NCI-H146 (cell line): Measurements from ENCODE around the gene KCTD5.
"Not testable (repeated sequence)": the region's sequence is repeated elsewhere in the genome, so short reads cannot be mapped to it uniquely, and the experiment has no call there.

Experiments used
- DNase-seq: peaks from one replicate; lab custom pipeline; 2025; lab: John Stamatoyannopoulos, UW

KCTD5 gene

DNA sequence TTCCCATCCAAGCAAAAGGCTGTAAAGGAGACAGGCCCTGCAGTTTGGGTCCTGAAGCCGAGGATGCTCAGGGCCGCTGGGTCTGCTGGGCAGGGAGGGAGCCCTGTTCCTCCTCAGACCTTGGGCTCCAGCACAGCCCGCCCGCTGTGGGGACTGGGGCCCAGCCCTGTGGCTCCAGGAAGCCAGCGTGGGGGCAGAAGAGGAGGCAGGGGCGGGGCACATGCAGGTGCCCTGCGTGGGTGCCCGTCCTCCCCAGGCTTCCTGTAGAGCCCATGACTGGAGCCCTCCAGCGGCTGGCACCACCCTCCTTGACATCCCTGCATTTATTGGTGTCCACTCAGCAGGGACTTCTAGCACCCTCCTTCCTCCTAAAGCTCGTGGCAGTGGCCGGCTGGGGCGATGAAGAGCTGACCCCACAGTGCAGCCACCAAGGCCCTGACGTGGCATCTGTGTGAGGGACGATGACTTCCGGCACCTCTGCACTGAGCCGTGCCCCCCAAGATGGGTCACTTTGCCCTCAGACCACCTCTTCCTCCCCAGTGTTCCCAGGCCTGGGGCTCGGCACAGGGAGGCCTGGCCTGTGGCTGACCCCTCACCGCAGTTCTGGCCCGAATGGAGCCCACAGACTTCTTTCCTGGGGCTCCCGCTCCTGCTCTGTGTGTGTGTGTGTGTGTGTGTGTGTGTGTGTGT is 27.8 kb downstream of the KCTD5 start:
- DNase-seq, result no peak

DNA sequence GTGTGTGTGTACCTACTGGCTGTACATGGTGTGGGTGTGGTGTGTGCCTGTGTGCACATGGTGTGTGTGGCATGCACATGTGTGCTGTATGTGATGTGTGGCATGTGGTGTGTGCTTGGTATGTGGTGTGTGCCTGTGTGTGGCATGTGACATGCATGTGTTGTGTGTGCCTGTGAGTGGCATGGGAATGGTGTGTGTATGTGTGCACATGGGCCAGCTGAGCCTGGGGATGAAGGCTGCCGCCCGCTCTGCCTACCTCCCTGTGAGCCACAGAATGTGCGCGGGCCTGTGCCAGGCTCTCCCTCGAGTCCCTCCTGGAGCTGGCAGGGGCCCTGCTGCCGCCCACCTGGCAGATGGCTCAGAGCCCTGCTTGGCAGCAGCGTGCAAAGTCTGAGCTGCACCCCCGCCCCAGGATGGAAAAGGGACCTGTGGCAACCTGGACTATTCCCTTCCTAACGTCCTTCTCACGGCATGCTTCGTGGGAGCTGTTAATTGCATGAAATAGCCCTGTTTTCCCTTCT is 28.4 kb downstream of the KCTD5 start:
- DNase-seq, result no peak

DNA sequence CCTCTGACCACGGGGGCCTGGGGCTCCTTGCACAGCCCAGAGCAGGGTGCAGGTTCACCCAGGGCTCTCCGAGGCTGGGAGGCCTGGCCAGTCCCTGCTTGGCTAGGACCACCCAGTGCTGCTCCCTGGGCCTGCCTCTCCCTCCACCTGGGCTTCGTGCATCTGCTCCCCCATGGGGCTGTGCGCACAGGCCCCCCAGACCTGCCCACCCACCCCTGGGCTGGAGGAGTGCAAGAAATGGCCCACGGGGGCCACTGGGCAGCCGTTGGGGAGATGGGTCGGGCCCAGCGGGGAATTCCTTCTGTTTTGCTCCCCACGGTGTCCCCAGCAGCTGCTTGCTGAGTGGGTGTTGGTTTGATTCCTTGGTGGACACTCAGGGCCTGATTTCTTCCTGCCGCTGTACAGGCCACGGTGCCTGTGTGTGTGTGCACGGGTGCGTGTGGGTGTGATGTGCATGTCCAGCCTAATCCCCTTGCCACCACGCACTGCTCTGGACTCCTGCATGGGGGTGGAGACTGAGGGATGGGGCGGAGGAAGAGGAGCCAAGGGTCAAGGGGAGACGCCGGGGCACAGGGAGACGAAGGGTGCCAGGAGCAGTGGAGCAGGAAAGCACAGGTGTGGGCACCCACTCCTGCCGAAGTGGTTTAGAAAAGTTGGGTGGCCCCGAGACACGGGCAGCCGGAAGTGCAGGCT is 29.2 kb downstream of the KCTD5 start:
- no peak for DNase-seq

DNA sequence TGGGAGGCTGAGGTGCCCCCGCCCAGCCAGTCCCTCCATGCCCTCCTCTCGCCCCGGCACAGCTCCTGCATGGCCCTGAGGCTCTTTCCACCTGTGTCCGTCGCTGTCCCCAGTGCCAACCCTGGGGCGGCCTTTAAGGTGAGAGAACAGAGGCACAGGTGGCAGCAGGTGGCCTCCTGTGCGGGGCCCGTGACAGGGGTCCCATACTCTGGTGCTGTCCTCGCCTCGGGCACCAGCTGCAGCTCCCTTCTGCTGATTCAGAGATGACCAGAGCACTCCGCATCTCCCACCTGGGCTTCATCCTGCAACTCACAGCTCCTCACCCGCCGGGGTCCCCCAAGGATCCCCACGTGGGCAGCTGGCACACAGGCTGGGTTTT is 29.7 kb downstream of the KCTD5 start:
- no peak for DNase-seq

GRCh38 chr16:2712546-2712945 is 30.2 kb downstream of the KCTD5 start:
- DNase-seq, result no peak

DNA sequence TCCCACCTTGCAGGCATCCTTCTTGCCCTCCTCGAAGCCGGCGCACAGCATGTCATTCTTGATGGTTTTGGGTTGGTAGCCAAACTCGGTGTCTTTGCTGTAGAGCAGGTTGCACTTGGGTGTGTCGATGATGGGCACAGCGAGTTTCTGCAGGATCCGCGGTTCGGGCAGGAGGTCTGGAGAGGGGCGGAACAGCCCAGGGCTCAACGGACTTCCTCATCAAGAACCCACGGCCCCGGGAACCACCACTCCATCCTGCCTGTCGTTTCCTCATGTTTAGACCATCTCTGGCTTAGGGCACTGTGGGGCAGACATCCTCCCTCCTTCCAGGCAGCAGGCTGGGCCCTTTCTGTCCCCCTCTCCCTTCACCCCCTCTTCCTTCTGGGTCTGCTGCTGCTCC is 31.2 kb downstream of the KCTD5 start:
- DNase-seq, result no peak

DNA sequence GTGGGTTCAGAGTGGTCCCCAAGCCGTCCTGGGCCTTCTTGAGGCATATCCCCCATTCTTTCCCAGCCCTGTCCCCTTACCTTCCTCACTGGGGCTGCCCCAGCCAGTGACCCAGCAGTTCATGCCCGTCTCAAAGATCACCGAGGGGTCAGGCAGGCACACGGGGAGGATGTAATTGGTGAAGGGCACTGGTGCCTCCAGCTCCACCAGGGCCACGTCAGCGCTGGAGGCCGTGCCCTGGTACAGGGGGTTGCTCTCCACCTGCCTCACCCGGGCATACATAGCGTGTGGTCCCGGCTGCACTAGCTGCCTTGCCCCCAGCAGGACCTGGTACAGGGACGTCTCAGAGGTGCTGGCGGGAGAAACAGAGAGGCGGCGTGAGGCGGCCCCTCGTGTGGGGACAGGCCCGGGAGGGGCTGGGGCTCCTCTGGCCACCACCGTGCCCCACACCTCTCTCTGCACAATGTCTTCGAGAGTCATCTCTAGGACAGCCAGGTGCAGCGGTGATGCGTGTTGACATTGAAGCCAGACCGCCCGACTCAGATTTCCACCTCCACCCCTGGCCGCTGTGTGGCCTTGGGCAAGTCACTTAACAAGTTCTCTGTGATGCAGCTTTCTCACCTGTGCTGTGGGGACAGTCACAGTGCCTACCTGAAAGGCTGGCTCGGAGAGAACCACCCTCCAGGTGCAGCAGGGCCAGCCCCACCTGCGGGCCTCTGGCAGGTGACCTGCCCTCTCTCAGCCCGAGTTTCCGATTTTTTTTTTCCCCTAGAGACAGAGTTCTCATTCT is 31.9 kb downstream of the KCTD5 start:
- peak; percentile 74 for DNase-seq

GRCh38 chr16:2715064-2715463 is 32.7 kb downstream of the KCTD5 start:
- peak; percentile 31 for DNase-seq

DNA sequence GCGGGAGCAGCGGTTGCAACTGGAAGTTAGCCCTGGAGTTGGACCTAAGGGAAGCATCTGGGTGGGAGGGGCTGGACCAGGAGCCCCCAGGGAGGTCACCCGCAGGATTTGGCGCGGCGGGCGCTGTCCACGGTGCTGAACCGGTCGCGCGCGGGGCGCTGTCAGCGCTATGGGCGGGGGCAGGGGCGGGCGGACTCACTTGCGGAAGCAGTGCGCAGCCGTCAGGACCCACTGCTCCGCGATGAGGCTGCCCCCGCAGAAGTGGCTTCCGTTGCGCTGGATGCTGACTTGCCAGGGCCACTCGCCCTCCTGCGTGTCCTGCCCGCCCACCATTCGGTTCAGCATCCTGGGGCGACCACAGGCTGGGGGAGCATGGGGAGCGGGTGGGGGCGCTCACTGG is 33.2 kb downstream of the KCTD5 start:
- DNase-seq, result peak; percentile 61

DNA sequence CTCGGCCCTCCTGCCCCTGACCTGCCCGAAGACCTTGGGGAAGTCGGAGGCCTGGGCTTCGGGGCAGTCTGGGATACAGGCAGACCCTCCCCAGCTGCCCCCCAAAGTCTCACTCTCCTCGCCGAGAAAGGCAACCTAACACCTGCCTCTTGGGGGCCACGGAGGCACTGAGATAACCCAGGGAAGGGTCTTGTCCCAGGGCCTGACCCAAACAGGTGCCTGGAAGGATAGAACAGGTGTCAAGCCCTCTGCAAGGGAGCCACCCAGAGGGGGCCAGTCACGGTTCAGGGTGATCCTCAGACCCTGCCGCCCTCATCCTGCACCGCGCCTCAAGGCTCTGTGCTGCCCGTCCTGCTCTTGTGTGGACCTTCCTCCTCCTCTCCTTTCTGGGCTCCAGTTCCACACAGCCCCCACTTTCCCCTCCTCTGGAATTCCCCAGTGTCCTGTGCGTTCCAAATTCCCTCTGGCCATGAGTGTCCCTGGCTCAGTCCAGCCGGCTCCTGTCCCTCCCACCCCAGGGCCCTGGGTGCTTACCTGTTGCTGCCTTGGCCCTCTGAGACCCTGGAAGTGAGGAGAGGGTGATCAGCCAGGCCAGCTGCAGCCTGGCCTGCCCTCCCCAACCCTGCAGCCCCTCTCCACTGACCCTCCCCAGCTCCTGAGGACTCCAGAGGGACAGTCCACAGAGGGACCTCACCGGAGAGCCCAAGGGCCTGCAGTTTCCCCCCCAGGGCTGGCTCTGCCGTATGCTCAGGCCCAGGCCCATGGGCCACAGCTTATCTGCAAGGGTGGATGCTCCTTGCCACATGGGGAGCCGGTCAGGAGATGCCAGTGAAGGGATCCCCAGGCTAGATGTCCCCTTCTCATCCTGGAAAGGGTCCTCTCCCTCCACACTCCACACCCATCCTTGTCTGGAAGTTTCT is 33.9 kb downstream of the KCTD5 start:
- DNase-seq, result no peak

DNA sequence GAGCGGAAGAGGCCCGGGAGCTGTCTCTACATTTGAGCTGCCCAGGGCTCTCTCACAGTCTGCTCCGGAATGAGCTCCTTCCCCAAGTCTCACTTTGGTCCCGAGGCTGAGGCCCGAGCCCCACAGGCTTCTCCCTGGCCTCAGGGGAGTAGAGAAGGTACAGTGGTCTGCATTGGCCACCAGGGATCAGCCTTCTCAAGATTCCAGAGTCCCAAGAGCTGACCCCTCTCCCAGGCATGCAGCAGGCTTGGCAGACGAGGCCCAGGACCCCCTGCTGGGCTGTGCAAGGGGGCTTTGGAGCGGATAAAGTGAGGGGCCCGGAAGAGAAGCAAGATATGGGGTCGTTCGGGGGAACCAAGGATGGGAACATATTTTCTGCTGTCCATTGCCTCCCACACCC is 34.6 kb downstream of the KCTD5 start:
- no peak for DNase-seq

DNA sequence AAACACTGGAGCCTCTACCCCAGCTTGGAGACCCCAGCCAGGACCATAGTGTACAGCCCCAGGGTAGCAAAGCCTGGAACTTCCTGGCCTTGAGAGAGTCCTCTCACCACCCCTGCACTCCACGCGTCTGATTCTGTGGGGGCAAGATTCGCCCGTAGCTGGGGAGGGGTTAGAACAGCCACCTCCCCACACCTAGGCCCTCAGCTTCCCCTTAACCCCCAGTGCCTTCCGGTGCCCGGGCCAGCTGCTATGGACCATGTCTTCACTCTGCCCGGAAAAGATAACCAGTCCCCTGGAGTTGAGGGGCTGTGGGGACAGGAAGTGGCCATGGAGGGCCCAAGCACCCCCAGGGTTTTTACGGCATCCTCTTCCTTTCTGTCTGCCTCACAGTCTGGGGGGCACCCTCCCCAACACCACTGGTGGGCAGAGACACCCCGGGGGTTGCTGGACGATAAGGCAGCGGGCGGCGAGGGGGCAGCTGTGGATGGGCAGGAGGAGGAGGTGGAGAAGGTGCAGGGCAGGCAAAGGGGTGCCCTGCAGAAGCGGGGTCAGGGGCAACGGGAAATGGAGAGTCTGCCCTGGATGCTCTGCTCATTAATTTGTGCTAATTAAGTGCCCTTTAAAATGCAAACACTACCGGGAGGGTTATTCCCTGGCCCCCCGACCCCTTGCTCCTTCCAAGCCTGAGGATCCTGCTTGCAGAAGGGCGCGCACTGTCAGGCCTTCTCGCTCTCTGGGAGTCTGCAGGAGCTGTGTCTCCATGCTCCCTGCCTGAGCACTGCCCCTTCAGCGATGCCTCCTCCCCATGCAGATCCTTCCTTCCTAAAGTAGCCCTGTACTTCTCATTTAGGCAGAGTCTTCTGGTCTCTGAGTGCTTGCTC is 35.3 kb downstream of the KCTD5 start:
- no peak for DNase-seq

DNA sequence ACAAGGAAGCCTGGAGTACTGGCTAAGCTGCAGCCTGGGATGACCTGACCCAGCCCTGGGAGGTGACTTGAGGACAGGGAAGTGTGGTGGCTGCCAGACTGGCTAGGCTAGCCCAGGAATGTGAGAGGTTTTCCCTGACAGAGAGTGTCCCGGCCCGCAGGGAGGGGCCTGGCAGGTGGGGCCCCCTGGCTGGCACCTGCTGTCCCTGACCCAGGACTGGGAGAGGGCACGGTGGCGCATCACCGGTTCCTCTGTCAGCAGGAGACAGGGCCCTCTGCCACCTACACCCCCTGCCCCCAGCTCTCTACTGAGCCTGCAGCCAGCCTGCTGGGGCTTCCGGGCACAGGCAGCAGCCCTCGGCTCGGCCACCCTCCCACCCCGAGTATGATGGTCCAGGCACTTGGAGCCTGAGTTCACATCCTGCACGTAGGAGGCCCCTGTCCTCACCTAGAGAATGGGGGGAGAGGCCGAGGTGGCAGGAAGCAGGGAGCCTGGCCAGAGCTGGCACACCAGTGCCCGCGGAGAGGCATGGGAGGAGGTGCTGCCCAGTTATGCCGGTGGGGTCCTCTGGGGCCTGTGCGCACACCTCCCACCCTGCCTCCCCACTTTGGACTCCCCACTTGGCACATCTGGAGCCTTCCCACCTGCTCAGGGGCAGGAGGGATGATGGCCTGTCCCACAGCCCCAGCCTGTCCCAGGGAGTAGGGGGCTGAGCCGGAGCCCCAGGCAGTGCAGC is 37.2 kb downstream of the KCTD5 start:
- DNase-seq, result no peak

- no peak for DNase-seq
Observed at GRCh38 chr16:2720064-2720457, 37.7 kb downstream of the KCTD5 start, which contains the start of gene PRSS27. Gene PRSS27 (minus strand): TSS chr16:2720224. CDS start chr16:2720160, 64 bp downstream.

DNA sequence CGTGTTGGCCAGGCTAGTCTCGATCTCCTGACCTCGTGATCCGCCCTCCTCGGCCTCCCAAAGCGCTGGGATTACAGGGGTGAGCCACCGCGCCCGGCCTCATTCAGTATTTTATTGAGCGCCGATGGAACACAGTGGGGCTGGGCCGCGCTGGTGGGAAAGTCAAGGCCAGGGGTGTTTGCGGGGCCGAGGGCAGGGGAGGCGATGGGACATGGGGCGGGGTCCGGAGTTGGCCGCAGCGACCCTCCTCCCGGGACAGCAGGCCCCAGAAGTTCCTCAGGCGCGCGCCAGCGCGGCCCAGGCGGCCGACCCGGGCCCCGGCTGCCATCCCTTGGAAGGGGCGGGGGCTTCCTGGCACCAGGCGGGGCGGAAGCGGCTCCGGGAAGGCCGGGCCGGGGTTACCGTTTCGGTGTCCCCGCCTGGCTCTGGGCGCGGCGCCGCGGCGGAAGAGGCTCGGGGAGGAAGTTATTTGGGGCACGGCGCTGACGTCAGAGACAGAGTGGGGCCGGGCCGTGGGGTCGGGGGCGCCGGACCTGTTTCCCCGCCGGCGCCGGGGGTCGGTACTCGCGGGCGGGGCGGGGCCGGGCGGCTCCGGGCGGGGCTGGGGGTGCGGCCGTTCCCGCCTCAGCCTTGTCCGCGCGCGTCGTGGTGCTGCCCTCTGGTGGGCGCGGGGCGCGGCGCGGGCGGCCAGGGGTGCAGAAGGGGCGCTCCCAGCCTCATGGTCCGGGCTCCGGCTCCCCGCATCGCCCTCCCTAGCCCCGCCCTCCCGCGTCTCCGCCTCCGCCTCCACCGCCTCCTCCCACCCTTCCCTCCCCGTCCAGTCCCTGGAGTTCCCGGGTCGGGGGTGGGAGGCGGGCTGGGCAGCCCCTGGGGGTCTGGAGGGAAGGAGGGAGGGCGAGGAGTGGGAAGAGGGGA is 38.7 kb downstream of the KCTD5 start:
- peak; percentile 92 for DNase-seq

DNA sequence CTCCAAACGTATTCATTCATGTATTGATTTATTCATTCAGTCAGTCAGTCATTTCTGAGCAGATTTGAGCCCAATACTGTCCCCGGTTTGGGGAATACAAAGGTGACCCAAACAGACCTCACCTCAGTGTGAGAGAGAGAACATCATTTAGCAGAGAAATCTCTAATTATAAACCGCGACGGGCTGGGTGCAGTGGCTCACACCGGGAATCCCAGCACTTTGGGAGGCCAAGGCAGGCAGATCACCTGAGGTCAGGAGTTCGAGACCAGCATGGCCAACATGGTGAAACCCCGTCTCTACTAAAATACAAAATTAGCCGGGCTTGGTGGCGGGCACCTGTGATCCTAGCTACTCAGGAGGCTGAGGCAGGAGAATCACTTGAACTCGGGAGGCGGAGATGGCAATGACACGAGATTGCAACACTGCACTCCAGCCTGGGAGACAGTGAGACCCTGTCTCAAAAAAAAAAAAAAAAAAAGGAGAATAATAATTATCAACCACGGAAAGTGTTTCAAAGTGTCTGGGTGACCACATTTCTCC is 39.4 kb downstream of the KCTD5 start:
- not testable (repeated sequence) for DNase-seq

DNA sequence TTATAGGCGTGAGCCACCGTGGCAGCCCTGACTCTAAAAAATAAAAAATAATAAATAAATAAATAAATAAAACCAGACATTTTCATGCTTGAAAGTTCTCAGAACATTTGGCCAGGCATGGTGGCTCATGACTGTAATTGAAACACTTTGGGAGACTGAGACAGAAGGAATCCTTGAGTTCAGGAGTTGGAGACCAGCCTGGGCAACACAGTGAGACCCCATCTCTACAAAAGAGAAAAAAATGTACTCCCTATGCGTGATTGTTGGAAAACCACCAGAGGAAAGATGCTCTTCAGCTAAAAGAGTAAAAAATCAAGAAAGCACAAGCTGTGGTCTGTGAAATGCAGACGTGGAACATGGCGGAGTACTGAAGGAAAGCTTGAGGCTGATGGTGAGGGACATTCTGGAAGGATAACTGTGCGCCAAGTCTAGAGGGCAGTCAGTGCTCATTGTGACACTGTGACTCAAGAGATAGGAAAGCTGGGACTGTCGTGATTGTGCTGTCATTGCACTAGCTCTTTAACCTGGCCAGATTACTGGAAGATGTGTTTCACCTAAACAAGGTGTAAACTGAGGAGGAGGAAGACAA is 41.9 kb downstream of the KCTD5 start:
- DNase-seq, result no peak

DNA sequence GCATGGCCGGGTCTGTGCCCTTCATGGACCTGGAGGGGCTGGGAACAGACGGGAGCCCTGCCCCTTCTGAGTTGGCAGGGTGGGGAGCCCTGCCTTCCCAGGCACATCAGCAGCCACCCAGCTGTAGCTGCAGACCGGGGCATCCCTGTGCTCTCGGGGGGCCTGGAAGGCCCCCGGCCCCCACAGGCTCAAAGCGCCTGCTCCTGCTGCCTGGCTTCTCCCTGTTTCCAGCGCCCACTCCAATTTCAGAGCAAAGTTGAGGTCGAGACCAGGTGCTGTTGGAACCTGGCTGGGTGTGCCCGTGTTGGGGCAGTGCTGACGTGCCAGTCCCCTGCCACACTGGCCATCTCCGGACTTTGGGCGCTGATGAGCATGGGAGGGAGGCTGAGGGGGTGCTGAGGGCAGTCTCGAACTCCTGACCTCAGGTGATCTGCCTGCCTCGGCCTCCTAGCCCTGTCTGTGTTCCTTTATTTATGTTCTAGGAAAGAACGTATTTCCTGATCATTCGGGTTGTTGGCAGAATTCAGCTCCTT is 42.6 kb downstream of the KCTD5 start:
- DNase-seq, result no peak
